Lower lobe of right lung (tissue), 2 donors: ENCODE data around the gene PLD2. TPM values are rescaled to one million over a fixed set of nuclear protein-coding genes. Genes with fewer than 3 reads are reported as not detected.

Experiments
- ATAC-seq, 2 donors: fragments of 200-7000 bp; cut with Tn5 transposase; one replicate each; pipeline ENCODE4 v1.9.1; 2020 to 2022; ENCODE audit warnings: mild to moderate bottlenecking in 2 of 2, moderate library complexity in 2 of 2
- DNase-seq: peaks from one replicate; pipeline ENCODE4 v3.0.0-alpha.2; 2020
- H3K27ac ChIP-seq: fragments of 200-600 bp; one replicate; pipeline ENCODE4 v1.8.0; 2022
- H3K27me3 ChIP-seq: fragments of 200-600 bp; one replicate; pipeline ENCODE4 v1.8.0; 2022; ENCODE audit warnings: low read depth
- H3K36me3 ChIP-seq: fragments of 200-600 bp; one replicate; pipeline ENCODE4 v1.8.0; 2022; ENCODE audit warnings: mild to moderate bottlenecking
- H3K4me1 ChIP-seq: fragments of 200-600 bp; one replicate; pipeline ENCODE4 v1.8.0; 2022
- H3K4me3 ChIP-seq: fragments of 200-600 bp; one replicate; pipeline ENCODE4 v1.8.0; 2022; ENCODE audit warnings: mild to moderate bottlenecking
- H3K9me3 ChIP-seq: fragments of 200-600 bp; one replicate; pipeline ENCODE4 v1.8.0; 2022
- CTCF ChIP-seq: fragments of 200-600 bp; IDR thresholded peaks from one replicate; pipeline ENCODE4 v1.8.0; 2022; ENCODE audit warnings: antibody characterized with exemption, mild to moderate bottlenecking
- intact Hi-C: fragments of 100-400 bp; cut with DNase I; formaldehyde crosslinking; loops from one replicate; pipeline ENCODE4 v1.11.0; 2022
- total RNA-seq: library from RNA; stranded (reverse); fragmentation: NEBNext Ultra II Directional; extraction: Animal tissue kit (Norgen Biotek cat#: 25700); gene quantifications from one replicate; pipeline ENCODE4 v1.2.1, GENCODE V29; 2021
- donor health status: DM: no; HTN: yes; CAD: no; lungs with severe emphysema.

PLD2 gene
- total RNA-seq, 1 donor from 2014 or later, result 38.4 TPM

- intact Hi-C loops, result no loop called here
- H3K27ac ChIP-seq, result peak overlapping the region; percentile 9
- H3K4me3 ChIP-seq, result no peak overlapping the region
- DNase-seq (no peak), ATAC-seq (no peak)
- H3K36me3 ChIP-seq, result no peaks in the 10 kb centered on the region
- peaks cover 76% of the 10 kb centered on the region for H3K4me1 ChIP-seq
- H3K27me3 ChIP-seq, result no peaks in the 10 kb centered on the region
- no peaks in the 10 kb centered on the region for H3K9me3 ChIP-seq
- no peak for TF ChIP-seq CTCF
Observed at GRCh38 chr17:4846635-4847390, 39.9 kb downstream of the PLD2 start.

GRCh38 chr17:4849011-4849536, 42.1 kb downstream of the PLD2 start:
- Histone ChIP-seq H3K4me1 (peaks cover 73% of the 10 kb centered on the region), H3K27ac (peak overlapping the region; percentile 43), H3K36me3 (no peaks in the 10 kb centered on the region), H3K4me3 (no peak overlapping the region), H3K27me3 (no peaks in the 10 kb centered on the region), H3K9me3 (no peaks in the 10 kb centered on the region)
- TF ChIP-seq CTCF, result no peak
- intact Hi-C loops, result no loop called here
- ATAC-seq, result no peak
- DNase-seq, result no peak

GRCh38 chr17:4850246-4850645, 43.3 kb downstream of the PLD2 start:
- H3K9me3 ChIP-seq, result no peaks in the 10 kb centered on the region
- H3K36me3 ChIP-seq, result no peaks in the 10 kb centered on the region
- H3K4me3 ChIP-seq, result no peak overlapping the region
- ATAC-seq (no peak), DNase-seq (no peak)
- H3K27me3 ChIP-seq, result no peaks in the 10 kb centered on the region
- no peak overlapping the region for H3K27ac ChIP-seq
- H3K4me1 ChIP-seq, result peaks cover 75% of the 10 kb centered on the region
- intact Hi-C loops, result no loop called here
- no peak for TF ChIP-seq CTCF

GRCh38 chr17:4851084-4851483, 44.1 kb downstream of the PLD2 start:
- intact Hi-C loops, result no loop called here
- Histone ChIP-seq H3K4me3 (no peak overlapping the region), H3K36me3 (no peaks in the 10 kb centered on the region), H3K27me3 (no peaks in the 10 kb centered on the region), H3K27ac (peak overlapping the region; percentile 18), H3K9me3 (no peaks in the 10 kb centered on the region), H3K4me1 (peaks cover 66% of the 10 kb centered on the region)
- DNase-seq (no peak), ATAC-seq (no peak)
- TF ChIP-seq CTCF, result no peak

GRCh38 chr17:4852567-4853207, 45.7 kb downstream of the PLD2 start:
- ATAC-seq (no peak), DNase-seq (no peak)
- intact Hi-C loops, result no loop called here
- Histone ChIP-seq H3K4me3 (no peak overlapping the region), H3K27ac (no peak overlapping the region), H3K4me1 (peaks cover 73% of the 10 kb centered on the region), H3K36me3 (no peaks in the 10 kb centered on the region), H3K27me3 (no peaks in the 10 kb centered on the region), H3K9me3 (no peaks in the 10 kb centered on the region)
- TF ChIP-seq CTCF, result no peak
